Measurements from ENCODE around the gene ZNF609. TPM values are rescaled to one million over a fixed set of nuclear protein-coding genes. Genes with fewer than 3 reads are reported as not detected.

ZNF609 gene
- total RNA-seq, 2 donors from 2014 or later, result 17.9 to 22.7 TPM

DNA sequence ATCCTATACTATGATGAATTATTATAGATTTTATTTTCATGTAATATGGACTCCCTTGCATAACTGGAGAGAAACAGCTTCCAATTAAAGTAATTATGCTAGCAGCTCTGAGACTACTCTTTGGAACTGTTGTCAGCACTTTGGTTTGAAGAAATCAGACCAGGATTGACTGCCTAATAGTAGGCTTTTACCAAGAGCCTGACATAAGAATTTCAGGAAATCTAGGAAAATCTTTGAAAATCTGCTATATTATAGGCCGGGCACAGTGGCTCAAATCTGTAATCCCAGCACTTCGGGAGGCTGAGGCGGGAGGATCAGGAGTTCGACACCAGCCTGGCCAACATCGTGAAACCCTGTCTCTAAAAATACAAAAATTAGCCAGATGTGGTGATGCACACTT lies 62.9 kb downstream of the ZNF609 start:
- intact Hi-C loops (cut with DNase I), result no loop called here
- TF ChIP-seq POLR2A (IDR thresholded peaks at IDR 0.05), result no peak
- TF ChIP-seq, protein P1, sequence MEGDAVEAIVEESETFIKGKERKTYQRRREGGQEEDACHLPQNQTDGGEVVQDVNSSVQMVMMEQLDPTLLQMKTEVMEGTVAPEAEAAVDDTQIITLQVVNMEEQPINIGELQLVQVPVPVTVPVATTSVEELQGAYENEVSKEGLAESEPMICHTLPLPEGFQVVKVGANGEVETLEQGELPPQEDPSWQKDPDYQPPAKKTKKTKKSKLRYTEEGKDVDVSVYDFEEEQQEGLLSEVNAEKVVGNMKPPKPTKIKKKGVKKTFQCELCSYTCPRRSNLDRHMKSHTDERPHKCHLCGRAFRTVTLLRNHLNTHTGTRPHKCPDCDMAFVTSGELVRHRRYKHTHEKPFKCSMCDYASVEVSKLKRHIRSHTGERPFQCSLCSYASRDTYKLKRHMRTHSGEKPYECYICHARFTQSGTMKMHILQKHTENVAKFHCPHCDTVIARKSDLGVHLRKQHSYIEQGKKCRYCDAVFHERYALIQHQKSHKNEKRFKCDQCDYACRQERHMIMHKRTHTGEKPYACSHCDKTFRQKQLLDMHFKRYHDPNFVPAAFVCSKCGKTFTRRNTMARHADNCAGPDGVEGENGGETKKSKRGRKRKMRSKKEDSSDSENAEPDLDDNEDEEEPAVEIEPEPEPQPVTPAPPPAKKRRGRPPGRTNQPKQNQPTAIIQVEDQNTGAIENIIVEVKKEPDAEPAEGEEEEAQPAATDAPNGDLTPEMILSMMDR (IDR thresholded peaks at IDR 0.05), result no peak
- H3K4me3 ChIP-seq, result no peak overlapping the region
- DNase-seq (no peak), ATAC-seq (no peak)
- no peaks in the 10 kb centered on the region for H3K36me3 ChIP-seq (replicated peaks in 1 of 2; ENCODE audit: insufficient read depth in 1 of 2, low read depth in 2 of 2)
- H3K27me3 ChIP-seq, result no peaks in the 10 kb centered on the region
- no peaks in the 10 kb centered on the region for H3K9me3 ChIP-seq
- peaks cover 46% of the 10 kb centered on the region for H3K4me1 ChIP-seq
- peak overlapping the region in 1 of 4 donors; percentile 87 for H3K27ac ChIP-seq
- WGBS, 2 donors, result 93 to 100% methylated on average over 5 of the region's 5 CpGs

DNA sequence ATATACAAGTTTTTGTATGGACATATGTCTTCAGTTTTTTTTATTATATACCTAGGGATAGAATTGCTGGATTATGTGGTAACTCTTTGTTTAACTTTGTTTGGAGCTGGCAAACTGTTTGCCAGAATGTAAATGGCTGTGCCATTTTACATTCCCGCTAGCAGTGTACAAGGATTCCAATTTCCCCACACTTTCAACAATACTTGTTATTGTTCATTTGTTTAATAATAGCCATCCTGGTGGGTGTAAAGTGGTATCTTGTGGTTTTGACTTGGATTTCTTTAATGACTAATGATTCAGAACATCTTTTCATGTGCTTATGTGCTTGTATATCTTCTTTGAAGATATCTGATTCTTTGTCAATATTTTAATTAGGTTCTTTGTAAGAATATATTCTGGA lies 64.4 kb downstream of the ZNF609 start:
- Histone ChIP-seq H3K4me1 (peaks cover 46% of the 10 kb centered on the region), H3K27me3 (no peaks in the 10 kb centered on the region), H3K9me3 (no peaks in the 10 kb centered on the region), H3K36me3 (replicated peaks in 1 of 2; ENCODE audit: insufficient read depth in 1 of 2, low read depth in 2 of 2) (no peaks in the 10 kb centered on the region), H3K4me3 (no peak overlapping the region), H3K27ac (no peak overlapping the region)
- no peak for ATAC-seq
- TF ChIP-seq POLR2A (IDR thresholded peaks at IDR 0.05), result no peak
- TF ChIP-seq, protein P1 (IDR thresholded peaks at IDR 0.05), result no peak
- DNase-seq, result no peak
- intact Hi-C loops (cut with DNase I), result no loop called here
- 95% methylated on average over 1 of the region's 1 CpG for WGBS, 2 donors

DNA sequence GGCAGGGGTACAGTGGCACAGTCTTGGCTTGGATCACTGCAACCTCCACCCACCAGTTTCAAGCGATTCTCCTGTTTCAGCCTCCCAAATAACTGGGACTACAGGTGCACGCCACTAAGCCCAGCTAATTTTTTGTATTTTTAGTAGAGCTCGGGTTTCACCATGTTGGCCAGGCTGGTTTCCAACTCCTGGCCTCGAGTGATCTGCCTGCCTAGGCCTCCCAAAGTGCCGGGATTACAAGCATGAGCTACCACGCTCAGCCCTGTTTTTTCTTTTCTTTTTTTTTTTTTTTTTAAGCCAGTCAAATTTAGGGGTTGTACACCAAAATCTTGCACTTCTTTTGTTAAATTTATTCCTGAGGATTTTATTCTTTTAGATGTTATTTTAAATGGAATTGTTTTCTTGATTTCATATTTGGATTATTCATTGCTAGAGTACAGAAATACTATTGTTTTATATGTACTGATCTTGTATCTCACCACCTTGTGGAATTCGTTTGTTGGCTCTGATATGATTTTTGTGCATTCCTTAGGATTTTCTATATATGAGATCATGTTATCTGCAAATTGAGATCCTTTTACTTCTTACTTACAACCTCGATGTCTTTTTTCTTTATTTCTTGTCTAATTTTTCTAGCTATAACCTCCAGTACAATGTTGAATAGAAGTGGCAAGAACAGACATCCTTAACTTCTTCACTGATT lies 65.6 kb downstream of the ZNF609 start:
- intact Hi-C loops (cut with DNase I), result no loop called here
- DNase-seq, result no peak
- peaks cover 34% of the 10 kb centered on the region for H3K4me1 ChIP-seq
- H3K27me3 ChIP-seq, result no peaks in the 10 kb centered on the region
- no peak for ATAC-seq
- no peak overlapping the region for H3K27ac ChIP-seq
- TF ChIP-seq, protein P1 (IDR thresholded peaks at IDR 0.05), result no peak
- TF ChIP-seq POLR2A (IDR thresholded peaks at IDR 0.05), result no peak
- no peaks in the 10 kb centered on the region for H3K36me3 ChIP-seq (replicated peaks in 1 of 2; ENCODE audit: insufficient read depth in 1 of 2, low read depth in 2 of 2)
- H3K4me3 ChIP-seq, result no peak overlapping the region
- WGBS, 2 donors, result 71 to 76% methylated on average over 8 of the region's 8 CpGs
- H3K9me3 ChIP-seq, result no peaks in the 10 kb centered on the region

- 63 to 64% methylated on average over 4 of the region's 4 CpGs for WGBS, 2 donors
These were observed 67.0 kb downstream of the ZNF609 start for GRCh38 chr15:64527263-64527984.

More at GRCh38 chr15:64527263-64527984, 67.0 kb downstream of the ZNF609 start:
- Histone ChIP-seq H3K9me3 (no peaks in the 10 kb centered on the region), H3K36me3 (replicated peaks in 1 of 2; ENCODE audit: insufficient read depth in 1 of 2, low read depth in 2 of 2) (no peaks in the 10 kb centered on the region), H3K27me3 (no peaks in the 10 kb centered on the region), H3K4me1 (peaks cover 19% of the 10 kb centered on the region), H3K4me3 (no peak overlapping the region), H3K27ac (no peak overlapping the region)
- DNase-seq (no peak), ATAC-seq (no peak)
- intact Hi-C loops (cut with DNase I), result no loop called here
- TF ChIP-seq POLR2A (IDR thresholded peaks at IDR 0.05), result no peak
- TF ChIP-seq, protein P1 (IDR thresholded peaks at IDR 0.05), result no peak

Measured in body of pancreas (tissue), 4 donors.